OCI-LY3 (cell line): ENCODE measurements around the gene HELZ2.

ENCODE experiments used
- CTCF ChIP-seq: fragments of 200-600, 300-600 bp; sonication (generic); IDR thresholded peaks from 2 replicates; pipeline ENCODE4 v1.5.1; 2014; ENCODE audit warnings: antibody characterized with exemption, low read length, low read depth
- EZH2phosphoT487 ChIP-seq: fragments of 200-600 bp; shearing (Covaris generic); IDR thresholded peaks from 2 replicates; pipeline ENCODE4 v1.6.1; 2018; ENCODE audit warnings: antibody characterized with exemption, mixed run types, low read depth

GRCh38 chr20:63568170-63568981 lies 5.7 kb downstream of the HELZ2 start:
- no peak for TF ChIP-seq CTCF
- TF ChIP-seq EZH2phosphoT487: no peak
